ENCODE data around the gene NEDD4L.

Gene NEDD4L

DNA sequence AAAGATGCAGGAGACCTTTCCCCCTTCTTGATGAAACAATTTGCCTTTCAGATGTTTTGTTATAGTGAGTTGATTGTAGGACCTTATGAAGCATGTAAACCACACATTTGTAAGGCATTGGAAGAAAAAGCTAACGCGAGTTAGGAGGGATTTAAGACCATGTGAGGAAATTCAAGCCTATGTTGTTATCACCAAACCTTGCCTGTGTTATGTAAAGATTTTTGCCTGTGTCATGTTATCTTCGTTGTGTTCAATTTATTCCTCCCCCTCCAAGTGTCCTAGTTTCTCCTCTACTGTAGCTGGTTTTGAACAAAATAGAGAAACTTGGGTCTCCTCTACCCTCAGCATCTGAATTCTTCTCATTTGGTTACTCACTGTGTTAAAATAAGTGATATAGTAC, 173.0 kb downstream of the NEDD4L start:
- no peak for DNase-seq

DNA sequence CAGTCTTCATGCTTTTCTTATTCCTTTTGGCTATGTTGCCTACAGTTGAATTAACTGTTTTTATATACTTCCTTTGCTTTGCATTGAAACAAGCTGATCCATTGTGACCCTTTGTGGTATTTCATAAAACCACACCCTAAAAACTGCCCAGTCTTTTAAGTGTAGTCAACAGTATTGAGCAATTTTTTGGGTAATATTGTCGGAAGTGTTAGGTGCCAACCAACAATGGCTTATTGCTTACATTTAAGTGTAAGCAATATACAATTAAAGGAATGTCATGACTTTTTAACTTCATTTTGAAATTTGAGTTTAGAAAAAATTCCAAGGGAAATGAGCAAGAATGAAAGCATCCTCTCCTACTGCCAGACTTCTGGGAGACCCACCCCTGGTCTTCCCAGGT, 174.1 kb downstream of the NEDD4L start:
- DNase-seq = no peak

DNA sequence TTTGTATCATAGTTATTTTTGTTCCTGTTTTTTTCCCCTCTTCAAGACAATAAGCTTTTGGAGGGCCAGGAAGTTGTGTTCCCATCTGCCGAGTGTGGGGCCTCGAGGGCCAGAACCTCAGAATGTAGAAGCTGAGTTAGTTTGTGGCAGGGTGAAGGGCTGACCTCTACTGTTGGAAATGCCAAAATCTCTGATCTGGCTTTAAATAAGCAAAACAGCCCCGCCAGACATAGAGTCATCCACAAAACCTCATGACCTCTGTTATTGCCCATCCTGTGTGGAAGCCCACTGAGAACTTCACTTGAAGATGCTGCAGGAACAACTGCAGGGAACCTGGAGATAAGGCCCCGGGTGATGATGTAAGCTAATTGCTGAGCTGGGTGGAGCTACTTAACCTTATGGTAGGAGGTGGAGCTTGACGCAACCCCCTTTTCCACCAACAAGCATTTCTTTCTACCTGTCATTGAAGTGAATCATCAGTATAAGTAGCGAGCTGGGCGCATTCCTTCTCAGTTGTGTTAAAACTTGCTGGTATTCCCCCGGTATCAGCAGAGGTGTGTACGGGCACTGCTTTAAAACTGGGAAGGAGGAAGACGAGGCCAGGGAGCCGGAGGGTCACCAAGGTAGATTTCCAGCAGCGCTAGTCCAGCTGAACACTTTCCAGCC, 177.2 kb downstream of the NEDD4L start:
- DNase-seq = no peak

DNA sequence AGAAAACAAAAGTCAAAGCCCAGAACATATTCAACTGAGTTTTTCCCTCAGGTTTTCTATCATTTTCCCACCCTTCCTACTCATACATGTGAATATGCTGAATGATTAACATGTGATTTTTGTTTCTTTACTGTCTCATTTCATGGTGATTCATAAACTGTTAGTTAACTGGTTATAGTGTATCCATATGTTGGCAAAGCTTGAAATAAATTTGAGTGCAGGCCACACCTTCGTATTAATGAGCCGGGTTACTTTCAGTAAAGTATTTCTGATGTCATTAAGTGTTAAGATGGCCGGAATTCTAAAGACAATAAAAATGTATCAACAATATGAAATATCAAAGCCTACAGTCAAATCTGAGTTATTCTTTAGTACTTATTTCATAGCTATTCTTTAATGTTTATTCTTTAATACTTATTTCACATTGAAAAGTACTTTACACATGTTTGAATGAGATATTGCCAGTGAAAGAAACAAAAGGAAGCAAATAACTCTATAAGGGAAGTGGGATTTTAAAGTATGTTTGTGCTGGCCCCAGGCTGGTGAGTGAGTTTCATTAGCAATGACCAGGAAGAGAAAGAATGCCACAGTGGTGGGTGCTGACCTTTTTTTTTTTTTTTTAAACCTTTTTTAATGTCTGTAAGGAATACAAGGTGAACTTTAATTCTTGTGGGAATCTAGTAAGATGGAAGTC, 178.6 kb downstream of the NEDD4L start:
- DNase-seq = no peak

DNA sequence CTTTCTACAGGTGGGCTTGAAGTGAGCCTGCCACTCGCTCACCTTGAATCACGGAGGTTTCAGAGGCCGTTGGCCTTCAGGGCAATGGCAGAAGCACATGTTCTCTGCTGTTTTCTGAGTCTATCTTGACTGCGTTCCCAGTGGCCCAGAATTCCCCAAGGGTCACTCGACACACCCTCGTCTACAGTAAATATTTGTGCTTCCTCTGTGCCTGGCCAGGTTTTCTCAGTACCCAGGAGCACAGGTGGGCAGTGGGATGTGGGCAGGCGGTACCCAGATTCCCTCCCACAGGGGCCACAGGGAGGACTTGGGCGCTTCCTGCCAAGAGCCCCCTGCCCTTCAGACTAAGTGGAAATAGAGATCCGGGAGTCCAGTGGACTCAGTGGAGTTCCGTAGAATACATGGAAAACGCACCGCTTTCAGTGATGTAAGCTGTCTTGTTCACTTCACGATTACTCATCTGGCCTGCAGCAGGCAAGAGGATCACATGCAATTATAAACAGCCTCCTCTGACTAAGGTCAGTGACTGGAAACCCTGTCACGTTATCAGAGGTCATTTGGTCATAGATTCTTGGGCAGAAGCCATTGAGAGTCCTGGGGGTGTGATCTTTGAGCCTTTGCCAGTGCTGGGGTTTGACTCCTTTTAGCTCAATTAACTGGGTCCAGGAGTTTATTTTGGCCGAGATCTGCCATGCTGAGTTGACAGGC, 179.8 kb downstream of the NEDD4L start:
- no peak for DNase-seq

DNA sequence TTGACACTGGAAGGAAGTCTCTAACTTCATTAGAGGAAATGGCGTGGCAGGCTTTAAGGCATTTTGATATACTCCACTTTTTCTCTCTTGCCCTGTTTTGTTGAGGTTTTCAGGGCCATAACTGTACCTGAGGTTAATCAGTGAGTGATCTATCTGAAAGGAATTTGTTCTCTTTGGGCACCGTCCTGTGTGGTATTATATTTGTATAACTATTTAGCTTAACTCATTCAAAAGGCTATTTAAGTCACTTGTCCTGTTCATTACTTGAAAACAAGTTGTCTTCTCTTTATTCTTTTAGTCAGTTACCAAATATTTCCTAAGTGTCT, 180.4 kb downstream of the NEDD4L start:
- no peak for DNase-seq

DNA sequence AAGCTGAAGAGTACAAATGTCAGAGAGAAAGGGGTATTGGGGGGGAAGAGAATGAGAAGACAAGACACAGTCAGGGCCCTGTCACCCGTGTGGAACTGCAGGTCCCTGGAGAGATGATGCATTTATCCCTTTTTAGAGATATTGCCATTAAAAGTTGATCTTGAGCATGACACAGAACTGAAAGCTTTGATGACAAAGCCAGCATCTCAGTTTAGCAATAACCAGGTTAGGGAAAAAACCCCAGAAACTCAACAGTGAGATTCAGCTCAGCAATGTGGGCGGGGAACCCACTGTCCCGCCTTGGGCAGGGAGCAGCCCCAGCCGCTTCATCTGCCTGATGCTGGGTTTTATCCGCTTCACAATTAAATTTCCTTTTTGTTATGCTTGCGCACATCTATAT, 181.1 kb downstream of the NEDD4L start:
- DNase-seq = peak; percentile 42 to 59

DNA sequence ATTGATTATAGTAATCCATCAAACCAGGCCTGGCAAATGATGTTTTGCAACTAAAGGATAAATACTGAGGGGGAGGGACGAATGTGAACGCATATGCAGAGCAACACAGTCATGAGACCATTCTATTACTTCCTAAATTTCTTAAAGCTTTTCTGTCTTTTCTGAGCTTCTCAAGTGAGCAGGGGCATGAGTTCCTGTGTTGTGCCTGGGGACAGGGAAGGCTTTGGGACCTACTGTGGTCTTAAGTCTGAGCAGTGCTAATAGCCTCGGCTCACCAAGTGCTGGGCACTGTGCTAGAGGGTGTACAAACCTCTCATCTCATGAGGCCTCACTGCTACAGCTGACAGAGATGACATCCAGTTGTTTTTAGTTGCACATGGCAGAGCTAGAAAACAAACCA, 182.4 kb downstream of the NEDD4L start:
- no peak for DNase-seq

DNA sequence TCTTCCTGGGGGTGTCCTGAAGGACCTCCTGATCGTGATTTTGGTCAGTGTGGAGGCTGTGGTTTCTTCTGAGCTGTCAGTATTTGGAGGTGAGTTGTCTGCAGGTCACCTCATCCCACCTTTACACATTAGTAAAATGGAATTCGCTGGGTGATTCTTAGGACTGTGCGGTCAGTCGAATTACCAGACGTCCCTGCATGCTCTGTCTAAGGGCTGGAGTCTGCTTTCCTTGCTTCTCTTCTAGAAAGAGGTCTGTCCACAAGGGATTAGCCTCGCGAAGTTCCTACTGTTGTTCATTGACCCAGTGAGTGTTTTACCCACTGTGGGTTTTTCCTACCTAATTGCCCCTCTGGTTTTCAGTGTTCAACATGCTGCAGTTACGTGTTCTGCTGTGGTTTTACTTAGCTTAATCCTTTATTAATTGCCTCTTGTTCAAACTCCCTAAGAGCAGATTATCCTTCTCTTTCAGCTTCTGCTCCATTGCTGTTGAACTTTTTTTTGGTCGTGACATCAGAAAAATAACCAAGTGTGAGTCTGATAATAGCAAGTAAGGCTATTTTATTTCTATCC, 183.4 kb downstream of the NEDD4L start:
- DNase-seq = no peak

DNA sequence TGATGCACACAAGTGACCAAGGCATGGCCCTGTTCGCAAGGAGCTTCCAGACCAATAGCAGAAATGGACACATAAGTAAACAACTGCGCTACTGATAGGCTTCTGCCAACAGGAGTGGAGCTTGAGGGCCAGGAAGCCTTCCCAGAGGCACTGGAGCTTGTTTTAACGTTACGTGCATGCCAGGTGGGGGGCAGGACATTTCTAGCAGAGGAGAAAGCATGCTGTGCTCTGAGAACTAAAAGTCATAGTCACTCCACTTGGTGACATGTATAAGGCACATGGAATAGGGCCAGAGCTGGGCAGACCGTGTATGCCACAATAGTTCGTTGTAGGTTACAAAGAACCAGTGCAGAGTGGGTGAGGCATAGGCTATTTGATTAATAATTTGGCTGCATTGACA, 184.2 kb downstream of the NEDD4L start:
- DNase-seq = no peak

DNA sequence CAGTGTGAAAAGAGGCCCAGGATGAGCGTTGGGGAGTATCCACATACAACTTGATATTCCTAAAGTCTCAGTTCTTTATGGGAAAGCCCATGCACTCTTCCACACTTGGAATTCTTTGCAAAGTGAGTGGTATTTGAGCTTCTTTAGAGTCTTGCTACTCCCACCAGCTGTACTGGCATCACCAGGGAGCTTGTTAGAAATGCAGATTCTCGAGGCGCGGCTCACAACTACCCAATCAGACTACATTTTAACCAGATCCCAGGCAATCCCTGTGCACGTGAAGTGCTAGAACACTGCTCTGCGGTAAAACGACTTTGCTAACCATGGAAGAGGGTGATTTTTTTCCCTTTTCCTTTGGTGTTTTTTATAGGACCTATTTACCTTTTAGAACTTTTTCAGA, 184.7 kb downstream of the NEDD4L start:
- no peak for DNase-seq

DNA sequence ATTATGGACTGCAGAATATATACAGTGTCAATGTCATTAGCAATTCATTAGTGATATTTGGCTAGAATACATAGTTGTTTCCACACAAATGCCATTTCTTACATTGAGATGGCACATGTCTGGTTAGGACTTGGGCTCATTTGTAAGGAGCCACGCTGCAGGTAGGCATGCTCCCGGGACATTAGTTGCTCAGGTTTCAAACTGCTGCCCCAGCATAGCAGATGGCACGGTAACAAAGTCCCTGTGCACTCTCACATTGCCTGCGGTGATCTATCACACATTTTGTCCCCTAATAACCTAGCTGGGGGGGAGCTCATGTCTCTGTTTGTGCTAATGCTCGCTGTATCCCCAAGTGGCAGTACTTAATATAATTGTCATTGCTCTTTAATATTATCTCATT, 185.1 kb downstream of the NEDD4L start:
- no peak for DNase-seq

DNA sequence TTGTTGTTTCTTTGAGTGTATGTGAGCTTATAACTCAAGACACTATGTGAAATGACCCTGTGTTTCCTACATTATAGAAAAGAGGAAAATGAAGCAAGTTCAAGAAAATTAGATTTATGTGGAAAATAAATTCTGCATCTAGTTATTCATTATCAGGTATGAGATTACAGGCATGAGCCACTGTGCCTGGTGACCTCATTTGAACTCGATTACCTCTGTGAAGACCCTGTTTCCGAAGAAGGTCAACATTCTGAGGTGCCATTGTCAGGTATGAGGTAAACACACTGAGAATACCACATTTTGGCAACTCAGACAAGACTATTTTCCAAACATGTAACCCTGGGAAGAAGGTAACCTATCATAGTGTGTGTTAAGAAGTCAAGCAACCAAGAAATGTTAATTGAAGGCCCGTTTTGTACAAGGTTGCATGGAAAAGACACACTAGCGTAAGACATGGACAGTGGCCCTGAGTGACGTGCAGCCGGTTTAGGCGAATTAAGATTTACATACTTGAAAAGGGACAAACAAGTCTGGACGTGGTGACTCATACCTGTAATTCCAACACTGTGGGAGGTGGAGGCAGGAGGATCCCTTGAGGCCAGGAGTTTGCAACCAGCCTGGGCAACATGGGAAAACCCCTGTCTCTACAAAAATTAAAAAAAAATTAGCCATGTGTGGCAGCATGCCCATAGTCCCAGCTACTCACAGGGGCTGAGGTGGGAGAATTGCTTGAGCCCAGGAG, 186.6 kb downstream of the NEDD4L start:
- no peak for DNase-seq

DNA sequence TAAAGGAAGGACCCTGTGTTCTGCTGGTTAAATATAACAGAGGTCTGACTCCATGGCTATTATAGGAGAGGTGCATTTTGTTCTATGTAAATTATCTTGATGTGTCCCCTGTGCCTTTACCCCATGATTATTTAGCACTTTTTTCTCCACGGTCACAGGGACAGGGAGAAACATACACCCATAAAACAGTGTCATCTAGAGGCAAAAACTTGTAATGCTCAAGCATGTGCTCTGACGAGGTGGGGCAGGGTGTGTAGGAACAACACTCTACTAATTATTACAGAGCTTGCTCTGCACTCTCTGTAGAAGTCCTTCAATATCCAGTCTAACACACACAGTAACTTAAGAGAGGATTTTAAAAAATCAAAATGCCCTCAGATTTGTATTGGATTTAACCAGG, 187.9 kb downstream of the NEDD4L start:
- no peak for DNase-seq

DNA sequence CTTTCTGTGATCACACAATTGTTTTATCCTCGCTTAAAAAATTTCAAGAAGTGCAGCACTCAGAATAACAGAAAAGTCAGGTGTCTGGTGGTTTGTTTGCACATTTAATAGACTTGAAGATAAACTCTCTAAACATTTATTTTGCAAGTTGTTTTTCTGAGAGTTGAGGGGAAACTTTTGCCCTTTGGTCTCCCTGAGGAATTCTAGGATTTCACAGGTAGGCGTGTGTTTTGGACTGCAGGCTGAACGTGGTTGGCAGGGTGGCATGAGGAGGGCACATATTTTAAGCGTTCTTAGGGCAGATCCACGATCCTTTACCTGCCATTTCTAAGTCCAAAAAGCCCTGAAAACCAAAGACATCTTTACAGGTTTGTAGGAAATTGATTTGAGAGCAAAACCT, 188.6 kb downstream of the NEDD4L start:
- DNase-seq = no peak

DNA sequence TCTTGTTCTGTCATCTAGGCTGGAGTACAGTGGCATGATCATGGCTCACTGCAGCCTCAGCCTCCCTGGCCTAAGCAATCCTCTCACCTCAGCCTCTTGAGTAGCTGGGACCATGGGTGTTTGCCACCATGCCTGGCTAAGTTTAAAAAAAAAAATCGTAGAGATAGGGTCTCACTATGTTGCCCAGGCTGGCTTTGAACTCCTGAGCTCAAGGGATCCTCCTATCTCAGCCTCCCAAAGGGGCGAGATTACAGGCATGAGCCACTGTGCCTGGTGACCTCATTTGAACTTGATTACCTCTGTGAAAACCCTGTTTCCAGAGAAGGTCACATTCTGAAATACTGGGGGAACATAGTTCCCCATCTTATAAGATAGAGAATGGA, 190.3 kb downstream of the NEDD4L start:
- DNase-seq = no peak

DNA sequence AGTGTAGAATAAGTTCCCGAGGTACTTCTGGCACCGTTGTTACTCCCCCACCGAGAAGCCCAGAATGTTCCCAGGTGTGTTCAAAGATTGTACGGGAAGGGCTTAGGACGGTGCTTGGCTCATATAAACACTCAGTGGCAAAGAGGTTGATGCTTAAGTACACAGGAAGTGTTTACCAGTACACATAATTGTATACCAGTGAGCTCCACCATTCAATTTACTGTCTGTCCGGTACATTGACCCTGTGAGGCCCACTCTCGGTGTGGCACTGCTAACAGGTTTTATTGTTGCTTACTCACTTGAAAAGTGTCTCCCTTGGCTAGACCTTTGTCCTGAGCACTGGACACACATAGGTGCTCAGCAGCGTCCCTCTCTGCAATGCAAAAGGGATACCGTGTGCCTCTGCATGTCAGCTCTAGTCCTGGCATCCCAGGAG, 191.0 kb downstream of the NEDD4L start:
- DNase-seq = no peak

DNA sequence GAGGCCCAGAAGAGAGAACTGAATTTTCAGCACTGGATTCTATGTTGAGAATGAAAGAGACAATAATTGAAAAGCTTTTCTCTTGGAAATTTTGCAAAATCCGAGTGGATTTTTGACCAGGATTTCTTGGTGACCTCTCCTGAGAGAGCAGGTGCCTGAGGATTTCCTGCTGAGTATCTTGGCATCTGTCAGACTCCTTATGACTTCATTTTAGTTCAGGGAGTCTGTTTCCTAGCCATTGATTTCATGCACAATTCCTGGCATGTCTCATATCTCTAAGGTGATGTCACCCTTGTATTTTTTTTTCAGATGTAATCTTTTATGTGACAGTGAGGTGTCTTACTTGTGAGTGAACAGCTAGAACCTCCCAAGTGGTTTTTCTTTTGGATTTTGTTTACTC, 195.9 kb downstream of the NEDD4L start:
- DNase-seq = no peak

DNA sequence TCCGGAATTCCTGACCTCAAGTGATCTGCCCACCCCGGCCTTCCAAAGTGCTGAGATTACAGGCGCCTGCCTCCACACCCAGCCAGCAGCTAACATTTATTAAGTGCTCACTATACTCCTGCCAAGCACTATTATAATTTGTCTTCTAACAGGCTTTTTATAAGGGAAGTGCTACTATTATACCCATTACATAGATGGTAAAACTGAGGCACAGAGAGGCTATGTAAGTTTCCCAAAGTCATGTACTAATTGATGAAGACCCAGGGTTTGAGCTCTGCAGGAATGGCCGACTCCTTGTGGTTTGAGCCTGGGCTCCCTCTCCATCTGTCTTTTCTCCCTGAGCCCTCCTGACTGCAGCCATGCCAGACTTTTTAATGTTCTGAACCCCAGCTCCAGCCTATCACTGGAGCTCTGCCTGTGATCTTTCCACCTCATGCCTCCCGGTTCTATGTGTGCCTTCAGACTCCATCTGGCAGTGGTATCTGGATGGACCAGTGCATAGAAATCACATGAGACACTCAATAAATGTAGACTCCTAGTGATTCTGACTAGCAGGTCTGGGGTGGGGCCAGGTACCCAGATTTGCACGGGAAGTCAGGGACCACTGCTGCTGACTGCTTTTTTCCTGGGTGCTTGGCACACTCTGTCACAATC, 197.1 kb downstream of the NEDD4L start:
- no peak for DNase-seq

DNA sequence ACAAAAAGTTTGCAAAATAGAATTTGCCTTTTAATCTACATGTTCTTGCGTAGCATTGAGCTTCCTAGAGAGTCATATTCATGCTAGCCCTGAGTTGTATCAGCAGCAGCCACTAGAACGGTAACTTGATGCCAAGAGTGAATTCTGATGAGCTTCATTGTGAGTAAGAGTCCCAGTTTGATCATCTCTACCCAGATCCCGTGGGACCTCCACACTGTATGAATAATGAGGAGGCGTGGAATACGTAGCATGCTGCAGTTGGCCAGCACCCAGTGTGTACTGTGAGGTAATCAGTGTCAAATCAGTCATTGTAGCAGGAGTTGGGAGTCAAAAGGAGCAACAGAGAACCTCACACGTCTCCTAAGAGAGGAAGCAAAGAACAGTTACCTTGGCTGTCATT, 197.9 kb downstream of the NEDD4L start:
- DNase-seq = no peak

DNA sequence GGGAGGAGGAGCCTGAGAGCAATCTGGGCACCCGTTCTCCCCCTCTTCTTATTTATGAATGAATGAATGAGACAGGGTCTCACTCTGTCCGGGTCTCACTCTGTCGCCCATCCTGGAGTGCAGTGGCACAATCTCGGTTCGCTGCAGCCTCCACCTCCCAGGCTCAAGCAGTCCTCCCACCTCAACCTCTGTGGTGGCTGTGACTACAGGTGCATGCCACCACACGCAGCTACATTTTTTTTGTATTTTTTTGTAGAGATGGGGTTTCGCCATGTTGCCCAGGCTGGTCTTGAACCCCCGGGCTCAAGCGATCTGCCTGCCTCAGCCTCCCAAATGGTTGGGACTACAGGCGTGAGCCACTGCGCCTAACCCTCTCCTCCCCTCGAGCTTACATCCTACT, 198.4 kb downstream of the NEDD4L start:
- DNase-seq = no peak

DNA sequence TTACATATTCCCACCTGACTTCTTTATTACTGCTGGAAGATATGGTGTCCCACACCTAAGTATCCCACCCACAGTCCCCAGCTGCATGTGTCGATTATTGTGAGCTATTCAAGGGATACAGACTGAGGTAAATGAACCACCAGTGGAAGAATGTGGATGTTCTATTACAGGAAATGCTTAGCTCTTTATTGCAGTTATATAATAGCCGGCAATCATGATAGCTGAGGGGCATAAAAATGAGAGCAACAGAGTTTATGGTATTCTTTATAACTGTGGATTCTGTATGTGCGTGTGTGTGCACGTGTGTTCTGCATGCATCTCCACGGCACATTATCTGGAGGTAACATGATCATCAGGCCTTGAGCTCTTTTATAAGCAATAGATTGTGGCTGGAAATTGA, 198.9 kb downstream of the NEDD4L start:
- DNase-seq = no peak

DNA sequence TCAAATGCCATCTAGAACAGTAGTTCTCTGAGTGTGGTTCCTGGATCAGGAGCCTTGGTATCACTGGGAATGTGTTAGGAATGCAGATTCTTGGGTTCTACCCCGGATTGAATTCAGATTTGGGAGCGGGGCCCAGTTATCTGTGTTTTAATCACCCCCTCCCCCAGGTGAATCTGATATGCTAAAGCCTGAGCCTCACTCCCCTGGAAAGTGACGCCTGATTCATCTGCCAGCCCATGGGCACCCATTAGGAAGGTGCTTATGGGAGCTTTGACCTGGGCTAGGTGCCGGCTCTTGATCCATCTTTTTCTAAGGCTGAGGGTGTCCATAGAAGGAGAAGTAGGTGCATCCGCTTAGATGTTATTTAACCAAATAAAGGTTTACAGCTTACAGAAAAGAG, 199.4 kb downstream of the NEDD4L start:
- DNase-seq = no peak

Data from activated CD4-positive, alpha-beta T cell treated with anti-CD3 and anti-CD28 coated beads, Interleukin-2, amount 50 U/mL, for 48 hours (primary cell).